ENCODE measurements around the gene GPHA2. TPM values are rescaled to one million over a fixed set of nuclear protein-coding genes. Genes with fewer than 3 reads are reported as not detected.
"Not testable (repeated sequence)": the region's sequence is repeated elsewhere in the genome, so short reads cannot be mapped to it uniquely, and the experiment has no call there.

The GPHA2 gene
- polyA plus RNA-seq (2012; ENCODE audit: insufficient read depth, insufficient read length) = not detected

- H3K4me3 ChIP-seq (ENCODE audit: low read length) = no peak within 1 kb of the TSS
- no peak for DNase-seq (ENCODE audit: low read depth, low spot score)
Measured at GRCh38 chr11:64935359-64936081, at the start of gene GPHA2. Gene GPHA2, minus strand, starts transcription at chr11:64935893. Its CDS starts 433 bp downstream, at chr11:64935460.

GRCh38 chr11:64983339-64983738 lies 47.6 kb upstream of the GPHA2 start:
- not testable (repeated sequence) for DNase-seq (ENCODE audit: low read depth, low spot score); H3K4me3 ChIP-seq (ENCODE audit: low read length)

GRCh38 chr11:64976651-64977050 lies 41.0 kb upstream of the GPHA2 start:
- no peak for DNase-seq (ENCODE audit: low read depth, low spot score)
- H3K4me3 ChIP-seq (ENCODE audit: low read length) = no peak overlapping the region

- DNase-seq (ENCODE audit: low read depth, low spot score) = no peak
- H3K4me3 ChIP-seq (ENCODE audit: low read length) = no peak overlapping the region
Measured at GRCh38 chr11:64974124-64974523, 38.4 kb upstream of the GPHA2 start.

- DNase-seq (ENCODE audit: low read depth, low spot score) = no peak
- H3K4me3 ChIP-seq (ENCODE audit: low read length) = no peak within 1 kb of the TSS
Measured at GRCh38 chr11:64971421-64972233, 35.9 kb upstream of the GPHA2 start, which contains the start of gene MAJIN. Gene MAJIN, minus strand, starts transcription at chr11:64972108. Its CDS starts 12,703 bp downstream, at chr11:64959405.

GRCh38 chr11:64970731-64971151 lies 35.0 kb upstream of the GPHA2 start:
- H3K4me3 ChIP-seq (ENCODE audit: low read length) = no peak overlapping the region
- no peak for DNase-seq (ENCODE audit: low read depth, low spot score)

GRCh38 chr11:64969209-64969608 lies 33.5 kb upstream of the GPHA2 start:
- H3K4me3 ChIP-seq (ENCODE audit: low read length) = no peak overlapping the region
- no peak for DNase-seq (ENCODE audit: low read depth, low spot score)

- H3K4me3 ChIP-seq (ENCODE audit: low read length) = no peak overlapping the region
- no peak for DNase-seq (ENCODE audit: low read depth, low spot score)
Measured at GRCh38 chr11:64967375-64967774, 31.7 kb upstream of the GPHA2 start.

- DNase-seq (ENCODE audit: low read depth, low spot score) = no peak
- H3K4me3 ChIP-seq (ENCODE audit: low read length) = no peak overlapping the region
Measured at GRCh38 chr11:64963072-64963631, 27.5 kb upstream of the GPHA2 start.

- no peak for DNase-seq (ENCODE audit: low read depth, low spot score)
- H3K4me3 ChIP-seq (ENCODE audit: low read length) = no peak overlapping the region
Measured at GRCh38 chr11:64960719-64961118, 25.0 kb upstream of the GPHA2 start.

- no peak for DNase-seq (ENCODE audit: low read depth, low spot score)
- no peak overlapping the region for H3K4me3 ChIP-seq (ENCODE audit: low read length)
Measured at GRCh38 chr11:64959498-64959897, 23.8 kb upstream of the GPHA2 start.

- H3K4me3 ChIP-seq (ENCODE audit: low read length) = no peak overlapping the region
- no peak for DNase-seq (ENCODE audit: low read depth, low spot score)
Measured at GRCh38 chr11:64954201-64954600, 18.5 kb upstream of the GPHA2 start.

- DNase-seq (ENCODE audit: low read depth, low spot score) = no peak
- no peak overlapping the region for H3K4me3 ChIP-seq (ENCODE audit: low read length)
Measured at GRCh38 chr11:64951529-64951928, 15.8 kb upstream of the GPHA2 start.

- no peak overlapping the region for H3K4me3 ChIP-seq (ENCODE audit: low read length)
- no peak for DNase-seq (ENCODE audit: low read depth, low spot score)
Measured at GRCh38 chr11:64947208-64947814, 11.6 kb upstream of the GPHA2 start.

GRCh38 chr11:64936539-64936938 lies 846 bp upstream of the GPHA2 start:
- DNase-seq (ENCODE audit: low read depth, low spot score) = no peak
- no peak overlapping the region for H3K4me3 ChIP-seq (ENCODE audit: low read length)

- no peak for DNase-seq (ENCODE audit: low read depth, low spot score)
- H3K4me3 ChIP-seq (ENCODE audit: low read length) = no peak overlapping the region
Measured at GRCh38 chr11:64934682-64935358, 873 bp downstream of the GPHA2 start.

- DNase-seq (ENCODE audit: low read depth, low spot score) = no peak
- no peak overlapping the region for H3K4me3 ChIP-seq (ENCODE audit: low read length)
Measured at GRCh38 chr11:64933935-64934681, 1.6 kb downstream of the GPHA2 start.

GRCh38 chr11:64933213-64933934 lies 2.3 kb downstream of the GPHA2 start:
- no peak overlapping the region for H3K4me3 ChIP-seq (ENCODE audit: low read length)
- DNase-seq (ENCODE audit: low read depth, low spot score) = no peak

All from Jurkat, Clone E6-1 (cell line).